HG03039 (cell line): ENCODE results near the gene NPAT.
"Not testable (repeated sequence)": the region's sequence is repeated elsewhere in the genome, so short reads cannot be mapped to it uniquely, and the experiment has no call there.

Experiments used
- ATAC-seq: cut with Tn5 transposase; IDR thresholded peaks from one replicate; pipeline ENCODE4 v1.9.1; 2021; ENCODE audit warnings: mild to moderate bottlenecking, moderate library complexity; ENCODE audit not compliant: unreplicated experiment

Gene NPAT

GRCh38 chr11:108162878-108163277 lies 59.6 kb downstream of the NPAT start:
- not testable (repeated sequence) for ATAC-seq

- peak; percentile 91 for ATAC-seq
These were observed 61.4 kb downstream of the NPAT start for GRCh38 chr11:108160970-108161566.

- no peak for ATAC-seq
These were observed 67.8 kb downstream of the NPAT start for GRCh38 chr11:108154591-108154990.

GRCh38 chr11:108148556-108148955 lies 73.9 kb downstream of the NPAT start:
- no peak for ATAC-seq

GRCh38 chr11:108147150-108147549 lies 75.3 kb downstream of the NPAT start:
- no peak for ATAC-seq

- no peak for ATAC-seq
These were observed 77.8 kb downstream of the NPAT start for GRCh38 chr11:108144615-108145014.

- no peak for ATAC-seq
These were observed 80.1 kb downstream of the NPAT start for GRCh38 chr11:108142304-108142703.

- no peak for ATAC-seq
These were observed 85.2 kb downstream of the NPAT start for GRCh38 chr11:108137212-108137611.

- ATAC-seq = no peak
These were observed 86.4 kb downstream of the NPAT start for GRCh38 chr11:108135845-108136544.

- not testable (repeated sequence) for ATAC-seq
These were observed 89.4 kb downstream of the NPAT start for GRCh38 chr11:108132993-108133538.

GRCh38 chr11:108131993-108132392 lies 90.4 kb downstream of the NPAT start:
- ATAC-seq = no peak

- no peak for ATAC-seq
These were observed 93.7 kb downstream of the NPAT start for GRCh38 chr11:108128772-108129171.

- no peak for ATAC-seq
These were observed 97.3 kb downstream of the NPAT start for GRCh38 chr11:108125096-108125495.

GRCh38 chr11:108122166-108122628 lies 100.2 kb downstream of the NPAT start:
- ATAC-seq = no peak

GRCh38 chr11:108121274-108122155 lies 100.9 kb downstream of the NPAT start, which contains the start of gene ACAT1:
Gene ACAT1, plus strand, starts transcription at chr11:108121567. Its CDS starts 40 bp downstream, at chr11:108121607.
- ATAC-seq = peak; percentile 97

- not testable (repeated sequence) for ATAC-seq
These were observed 101.5 kb downstream of the NPAT start for GRCh38 chr11:108120936-108121273.

- ATAC-seq = no peak
These were observed 104.6 kb downstream of the NPAT start for GRCh38 chr11:108117746-108118371.

- no peak for ATAC-seq
These were observed 106.8 kb downstream of the NPAT start for GRCh38 chr11:108115500-108116140.

- no peak for ATAC-seq
These were observed 110.4 kb downstream of the NPAT start for GRCh38 chr11:108112057-108112456.

- ATAC-seq = no peak
These were observed 111.3 kb downstream of the NPAT start for GRCh38 chr11:108111126-108111525.
